GM18505 (cell line): Measurements from ENCODE around the gene RNASE8.

Experiments used
- ATAC-seq: cut with Tn5 transposase; IDR thresholded peaks from one replicate; pipeline ENCODE4 v1.9.1; 2021; ENCODE audit not compliant: unreplicated experiment
- POLR2A ChIP-seq: IDR thresholded peaks from 4 replicates; pipeline ENCODE4 v1.6.1; 2011; ENCODE audit warnings: borderline replicate concordance; ENCODE audit not compliant: insufficient read depth, insufficient read length; ENCODE audit errors: extremely low read depth

The RNASE8 gene

DNA sequence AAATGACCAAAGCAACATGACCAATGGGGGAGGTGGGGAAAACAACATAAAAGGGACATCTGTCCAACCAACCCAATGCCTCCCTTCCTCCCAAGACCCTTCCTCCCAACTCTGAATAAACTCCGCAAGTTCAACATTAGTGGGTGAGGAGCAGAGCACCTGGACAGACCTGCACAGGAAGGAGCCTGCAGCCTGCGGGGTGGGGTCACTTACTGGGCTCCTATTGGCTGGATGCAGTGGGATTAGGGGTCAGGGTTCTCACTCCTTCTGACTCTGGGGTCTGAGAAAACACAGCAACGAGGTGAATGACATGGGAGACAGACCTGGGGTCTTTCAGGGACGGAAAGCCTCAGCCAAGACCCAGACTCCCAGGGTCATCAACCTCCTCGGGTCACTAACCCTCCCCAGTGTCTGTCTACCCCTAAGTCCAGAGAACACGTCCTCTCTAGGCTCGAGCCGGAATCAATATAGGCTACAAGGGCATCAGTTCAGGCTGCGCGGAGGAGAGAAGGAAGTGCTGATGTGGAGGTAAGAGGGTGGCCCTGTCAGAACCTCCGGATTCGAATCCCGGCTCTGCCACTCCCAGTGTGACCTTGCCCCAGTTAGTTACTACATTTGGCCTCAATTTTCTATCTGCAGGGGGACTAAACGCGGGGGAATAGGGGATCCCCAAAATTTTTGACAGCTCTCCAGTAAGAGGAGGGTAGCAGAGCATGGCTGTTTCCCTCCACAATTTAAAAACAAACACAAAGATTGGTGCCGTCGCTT, 33.6 kb upstream of the RNASE8 start:
- no peak for TF ChIP-seq POLR2A
- no peak for ATAC-seq

DNA sequence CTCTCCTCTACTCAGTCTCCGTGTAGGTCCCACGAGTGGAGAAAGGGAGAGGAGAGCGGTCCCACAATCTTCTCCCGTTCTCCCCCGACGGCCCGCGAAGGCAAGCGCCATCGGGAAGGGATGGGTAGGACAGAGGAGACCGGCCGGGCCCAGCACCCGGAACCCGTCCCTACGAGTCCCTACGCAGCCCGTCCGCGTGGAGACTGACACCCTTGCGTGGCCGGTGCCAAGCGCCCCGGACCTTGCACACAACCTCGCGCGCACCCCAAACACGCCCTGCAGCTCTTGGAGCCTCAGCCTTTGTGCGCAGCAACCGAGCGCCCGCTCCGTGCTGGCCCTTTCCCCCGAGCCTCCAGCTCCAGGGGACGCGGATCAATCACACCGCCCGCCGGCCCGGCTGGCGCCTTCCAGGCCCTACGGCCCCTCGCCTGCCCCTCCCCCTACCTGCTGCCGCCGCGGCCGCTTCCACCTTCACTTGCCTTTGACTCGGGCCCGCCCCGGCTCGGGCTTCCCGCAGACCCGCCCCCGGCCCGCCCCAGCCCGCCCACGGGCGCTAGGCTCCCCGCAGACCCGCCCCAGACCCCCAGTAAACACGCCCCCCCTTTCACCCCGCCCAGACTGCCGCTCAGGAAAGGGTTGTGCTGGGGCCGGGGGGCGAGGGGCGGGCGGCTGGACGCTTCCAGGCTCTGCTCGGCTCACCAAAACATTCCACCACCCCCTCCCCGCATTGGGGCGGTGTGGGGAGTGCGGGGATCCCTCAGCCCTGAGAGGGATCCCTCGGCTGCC, 32.8 kb upstream of the RNASE8 start, which contains the start of gene NDRG2:
Gene NDRG2, minus strand, starts transcription at position 477 of the 786 bp plus-strand sequence. CDS start 1,746 bp downstream, outside the sequence.
- no peak for TF ChIP-seq POLR2A
- ATAC-seq = no peak

DNA sequence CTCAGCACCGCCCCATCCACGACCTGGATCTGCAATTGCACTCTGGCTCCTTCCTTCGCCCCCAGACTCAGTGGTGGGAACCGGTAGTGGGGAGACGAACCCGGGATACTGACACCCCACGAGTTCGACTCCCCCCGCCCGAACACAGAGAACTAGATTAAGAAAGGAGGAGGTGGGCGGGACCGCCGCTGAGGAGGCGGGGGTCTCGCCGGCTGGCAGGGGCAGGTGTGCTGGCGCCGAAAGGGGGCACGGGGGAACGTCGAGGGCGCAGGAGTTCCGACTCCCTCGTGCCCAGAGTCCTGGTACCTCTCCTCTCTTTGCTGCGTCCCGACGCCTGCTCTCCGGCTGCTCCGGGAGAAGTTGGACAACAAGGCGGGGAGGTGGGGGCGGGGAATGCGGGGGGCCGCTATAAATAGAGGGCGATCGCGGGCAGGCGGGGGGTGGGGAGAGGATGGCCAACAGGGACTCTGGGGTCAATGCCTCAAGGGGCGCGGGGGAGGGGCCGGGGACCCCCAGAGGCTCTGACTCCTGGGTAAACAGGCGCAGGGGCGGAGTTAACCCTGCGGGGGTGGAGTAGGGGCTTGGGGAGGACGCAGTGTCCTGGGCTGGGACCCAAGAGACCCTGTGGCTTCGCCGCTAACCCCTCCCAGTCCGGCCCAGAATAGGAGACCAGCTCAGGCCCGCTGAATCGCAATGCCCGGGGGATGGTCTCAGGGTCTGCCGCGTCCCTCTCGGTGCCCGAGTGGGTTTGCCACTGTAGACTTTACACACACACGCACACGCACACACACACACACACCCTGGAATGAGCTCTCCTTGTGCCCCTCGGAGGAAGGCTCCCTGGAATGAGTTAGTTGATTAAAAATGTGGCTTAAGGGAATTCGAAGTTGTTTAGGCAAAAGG, 32.0 kb upstream of the RNASE8 start:
- no peak for TF ChIP-seq POLR2A
- no peak for ATAC-seq

DNA sequence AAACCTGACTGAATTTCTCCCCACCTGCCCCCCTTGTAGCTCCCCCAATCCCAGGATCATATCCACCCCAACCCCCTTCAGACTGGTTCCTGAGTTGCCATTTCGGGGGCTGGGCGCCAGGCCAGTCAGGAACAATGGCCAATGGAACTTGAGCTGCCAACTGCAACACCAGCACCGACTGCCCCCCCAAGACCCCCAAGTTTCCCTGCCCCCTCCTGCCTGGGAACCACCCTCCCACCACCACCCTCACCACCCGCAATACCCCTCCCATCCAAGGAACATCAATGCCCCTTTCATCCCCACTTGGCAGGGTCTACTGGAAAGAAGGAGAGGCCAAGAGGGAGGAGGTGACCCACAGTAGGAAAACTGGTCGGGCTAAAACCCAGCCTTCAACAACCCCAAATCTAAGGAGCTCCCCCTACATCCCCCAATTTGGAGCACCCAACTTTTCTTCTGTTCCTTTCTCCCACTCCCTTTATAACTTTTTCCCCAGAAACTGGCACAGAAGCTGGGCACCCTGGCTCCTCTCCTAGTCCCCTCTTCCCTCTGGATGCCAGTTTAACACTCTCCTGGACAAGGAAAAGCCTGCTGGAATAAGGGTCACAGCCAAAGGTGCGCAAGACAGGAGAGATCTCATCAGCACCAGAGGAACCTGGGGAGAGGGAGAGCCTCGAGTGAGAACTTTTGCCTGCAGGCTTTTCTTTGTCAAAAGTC, 31.2 kb upstream of the RNASE8 start:
- ATAC-seq = no peak
- no peak for TF ChIP-seq POLR2A

DNA sequence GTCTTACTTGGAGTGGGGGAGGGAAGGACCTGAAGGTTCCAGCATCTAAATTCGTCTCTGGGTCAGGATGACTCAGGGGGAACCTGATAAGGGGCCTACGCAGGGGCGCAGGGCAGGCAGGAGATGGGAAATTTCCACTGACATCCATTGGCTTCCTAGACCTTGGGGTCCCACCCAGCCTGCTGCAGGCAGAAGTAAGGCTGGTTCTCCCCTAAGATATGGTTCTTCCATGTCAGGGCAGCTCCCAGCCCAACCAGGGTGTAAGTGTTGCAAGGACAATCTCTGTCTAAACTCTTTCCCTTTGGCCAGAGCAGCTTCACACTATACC, 30.7 kb upstream of the RNASE8 start:
- ATAC-seq = no peak
- no peak for TF ChIP-seq POLR2A

DNA sequence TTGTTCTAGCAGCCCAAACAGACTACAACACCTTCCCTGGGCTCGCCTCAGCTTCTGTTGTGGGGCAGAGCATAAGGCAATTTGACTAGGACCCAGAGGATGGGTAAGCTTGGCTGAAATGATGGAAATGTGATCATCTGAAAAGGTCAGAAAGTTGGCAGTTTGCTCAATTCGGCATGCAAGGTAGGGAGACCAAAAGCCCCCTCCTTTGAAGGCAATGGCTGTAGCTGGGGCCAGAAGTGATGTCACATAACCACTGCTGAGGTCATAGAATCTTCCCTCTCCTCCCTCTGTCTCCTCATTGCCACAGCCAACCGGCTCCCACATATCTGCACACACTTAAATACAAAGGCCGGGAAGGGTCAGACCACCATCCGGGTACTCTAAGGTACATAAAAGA, 27.7 kb upstream of the RNASE8 start, which contains the start of gene TPPP2:
Gene TPPP2, plus strand, starts transcription at position 301 of the 400 bp plus-strand sequence. CDS start 365 bp downstream, outside the sequence.
- ATAC-seq = no peak
- TF ChIP-seq POLR2A = no peak

DNA sequence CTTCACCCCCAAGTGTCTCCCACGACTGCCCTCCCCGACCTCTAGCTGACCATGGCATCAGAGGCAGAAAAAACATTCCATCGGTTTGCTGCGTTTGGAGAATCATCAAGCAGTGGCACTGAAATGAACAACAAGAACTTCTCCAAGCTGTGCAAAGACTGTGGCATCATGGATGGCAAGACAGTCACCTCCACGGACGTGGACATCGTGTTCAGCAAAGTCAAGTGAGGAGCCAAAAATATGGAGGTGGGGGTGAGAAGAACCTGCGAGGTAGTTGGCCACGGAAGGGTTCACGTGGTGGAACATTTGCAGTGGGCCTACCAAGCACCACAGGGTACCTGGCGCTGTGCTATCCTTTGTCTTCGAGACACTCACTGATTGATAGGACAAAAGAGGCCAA, 27.1 kb upstream of the RNASE8 start:
- ATAC-seq = no peak
- no peak for TF ChIP-seq POLR2A

DNA sequence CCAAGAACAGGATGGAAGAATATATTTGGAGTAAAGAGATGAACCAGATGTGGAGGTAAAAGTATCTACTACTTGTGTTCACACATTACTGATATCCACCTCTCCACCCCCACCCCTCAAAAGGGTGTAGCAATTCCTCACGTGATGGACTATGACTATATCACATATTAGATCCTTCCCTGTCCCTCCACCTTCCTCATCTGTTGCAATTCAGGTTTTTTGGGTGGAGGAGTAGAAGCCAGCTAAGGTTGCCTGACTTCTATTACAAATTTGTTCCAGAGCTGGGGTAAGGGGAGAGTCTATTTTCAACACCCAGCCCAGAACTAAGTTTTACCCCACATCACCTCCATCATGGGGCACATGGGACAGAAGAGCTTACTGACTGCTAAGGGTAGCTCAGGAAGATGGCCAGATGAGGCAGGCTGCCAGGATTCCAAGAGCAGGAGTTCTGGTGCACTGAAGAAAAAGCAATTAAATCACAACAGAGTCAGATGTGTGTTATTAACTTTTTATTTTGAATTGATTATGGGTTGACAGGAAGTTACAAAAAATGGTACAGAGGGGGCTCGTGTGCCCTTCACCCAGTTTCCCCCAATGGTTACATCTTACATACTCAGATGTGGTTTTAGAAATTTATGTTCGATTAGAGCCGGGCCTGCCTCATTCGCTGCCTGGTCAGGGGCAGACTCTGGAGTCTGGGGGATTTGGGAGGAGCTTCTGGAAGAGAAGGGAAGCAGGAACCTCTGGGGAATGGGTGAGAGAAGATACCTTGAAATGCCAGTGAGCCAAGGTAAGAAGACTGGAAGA, 25.1 kb upstream of the RNASE8 start:
- no peak for TF ChIP-seq POLR2A

DNA sequence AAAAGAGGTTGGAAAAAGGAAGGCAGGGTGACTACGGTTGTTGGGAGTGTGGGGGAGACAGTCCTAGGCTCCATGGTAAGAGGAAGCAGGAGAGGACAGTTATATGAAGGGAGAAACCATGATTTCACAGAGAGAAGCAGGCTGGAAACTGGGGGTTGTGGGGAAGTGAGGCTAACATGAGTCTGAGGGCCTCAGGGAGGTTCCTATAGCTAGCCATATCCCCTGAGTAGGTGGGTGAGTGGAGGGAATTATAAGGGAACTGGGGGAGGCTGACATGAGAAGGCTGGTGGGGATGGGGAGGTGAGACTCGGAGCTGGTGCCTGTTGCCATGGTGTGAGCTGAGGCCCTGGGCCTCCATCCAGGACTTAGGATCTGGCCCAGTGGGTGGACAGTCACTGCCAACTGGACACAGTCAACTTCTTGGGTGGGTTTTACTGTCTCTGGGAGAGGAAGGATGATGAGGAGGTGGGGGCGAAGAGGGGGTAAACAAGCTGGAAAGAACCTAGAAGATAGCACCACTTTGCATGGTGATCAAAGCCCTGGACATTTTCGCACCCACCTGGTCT, 24.4 kb upstream of the RNASE8 start:
- ATAC-seq = no peak
- no peak for TF ChIP-seq POLR2A

More for the DNA sequence above, 25.1 kb upstream of the RNASE8 start:
- ATAC-seq = no peak

DNA sequence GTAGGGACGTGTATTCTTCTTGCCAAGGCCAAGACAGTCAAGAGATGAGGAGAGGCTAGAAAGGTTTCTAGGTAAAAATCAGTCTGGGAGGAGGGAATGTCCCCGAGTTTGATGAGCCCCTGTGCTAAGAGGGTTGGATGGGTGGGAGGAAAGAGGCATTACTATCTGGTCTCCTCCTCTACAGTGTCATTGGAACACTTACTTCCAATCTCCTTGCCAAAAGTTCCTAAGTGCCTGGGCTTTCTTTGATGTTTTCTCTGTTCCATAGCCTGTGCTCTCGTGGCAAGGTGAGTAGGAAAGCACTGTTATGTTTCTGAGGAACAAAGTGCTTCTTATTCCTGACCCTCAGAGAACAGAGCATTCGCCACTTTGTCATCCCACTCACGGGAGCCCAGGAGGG, 22.9 kb upstream of the RNASE8 start, which contains the start of gene RNASE13:
Gene RNASE13, minus strand, starts transcription at position 101 of the 400 bp plus-strand sequence. CDS start 519 bp downstream, outside the sequence.
- ATAC-seq = no peak
- no peak for TF ChIP-seq POLR2A

DNA sequence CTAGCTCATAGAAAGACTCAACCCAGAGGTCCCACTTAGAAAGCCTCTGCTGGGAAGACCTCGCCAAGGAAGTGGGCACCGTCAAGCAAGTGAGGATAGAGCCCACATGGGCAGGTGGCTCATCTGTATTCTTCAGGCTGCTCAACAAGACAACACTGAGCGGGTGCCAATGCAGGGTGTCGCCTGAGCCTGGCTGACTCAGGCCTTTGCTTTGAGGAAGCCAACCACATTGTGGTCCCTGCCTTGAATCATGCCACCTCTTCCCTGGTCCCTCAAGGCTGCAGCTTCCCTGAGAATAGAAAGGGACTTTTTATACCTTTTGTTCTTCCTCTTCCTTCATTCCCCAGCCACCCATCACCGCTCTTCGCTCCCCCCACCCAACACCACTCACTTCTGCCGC, 20.9 kb upstream of the RNASE8 start:
- ATAC-seq = no peak
- TF ChIP-seq POLR2A = no peak
